ENCODE measurements around the gene ICA1.

ICA1 gene

GRCh38 chr7:8177109-8177933 lies 84.6 kb downstream of the ICA1 start:
- no peak for TF ChIP-seq CTCF (IDR thresholded peaks at IDR 0.05; ENCODE audit: poor library complexity, severe bottlenecking)
- no peaks in the 10 kb centered on the region for H3K9me3 ChIP-seq (ENCODE audit: severe bottlenecking)
- H3K27me3 ChIP-seq (ENCODE audit: insufficient read depth, poor library complexity, severe bottlenecking), result no peaks in the 10 kb centered on the region
- ATAC-seq (ENCODE audit: low read depth), result no peak
- H3K4me3 ChIP-seq (ENCODE audit: severe bottlenecking), result no peak overlapping the region
- no peaks in the 10 kb centered on the region for H3K36me3 ChIP-seq (ENCODE audit: low read depth)
- no peak overlapping the region for H3K27ac ChIP-seq (ENCODE audit: poor library complexity, severe bottlenecking)
- no peaks in the 10 kb centered on the region for H3K4me1 ChIP-seq (ENCODE audit: insufficient read depth, poor library complexity, severe bottlenecking)
- no peak for DNase-seq (ENCODE audit: low spot score)

- Histone ChIP-seq H3K36me3 (ENCODE audit: low read depth) (no peaks in the 10 kb centered on the region), H3K27ac (ENCODE audit: poor library complexity, severe bottlenecking) (no peak overlapping the region), H3K27me3 (ENCODE audit: insufficient read depth, poor library complexity, severe bottlenecking) (peaks cover 3% of the 10 kb centered on the region), H3K4me3 (ENCODE audit: severe bottlenecking) (no peak overlapping the region), H3K9me3 (ENCODE audit: severe bottlenecking) (no peaks in the 10 kb centered on the region), H3K4me1 (ENCODE audit: insufficient read depth, poor library complexity, severe bottlenecking) (no peaks in the 10 kb centered on the region)
- no peak for TF ChIP-seq CTCF (IDR thresholded peaks at IDR 0.05; ENCODE audit: poor library complexity, severe bottlenecking)
- no peak for DNase-seq (ENCODE audit: low spot score)
- ATAC-seq (ENCODE audit: low read depth), result no peak
Measured at GRCh38 chr7:8176370-8177081, 85.4 kb downstream of the ICA1 start.

GRCh38 chr7:8175929-8176369 lies 86.0 kb downstream of the ICA1 start:
- no peak for ATAC-seq (ENCODE audit: low read depth)
- peaks cover 9% of the 10 kb centered on the region for H3K27me3 ChIP-seq (ENCODE audit: insufficient read depth, poor library complexity, severe bottlenecking)
- H3K4me1 ChIP-seq (ENCODE audit: insufficient read depth, poor library complexity, severe bottlenecking), result no peaks in the 10 kb centered on the region
- H3K36me3 ChIP-seq (ENCODE audit: low read depth), result no peaks in the 10 kb centered on the region
- H3K27ac ChIP-seq (ENCODE audit: poor library complexity, severe bottlenecking), result no peak overlapping the region
- no peak for DNase-seq (ENCODE audit: low spot score)
- H3K4me3 ChIP-seq (ENCODE audit: severe bottlenecking), result no peak overlapping the region
- H3K9me3 ChIP-seq (ENCODE audit: severe bottlenecking), result no peaks in the 10 kb centered on the region
- TF ChIP-seq CTCF (IDR thresholded peaks at IDR 0.05; ENCODE audit: poor library complexity, severe bottlenecking), result no peak

GRCh38 chr7:8172372-8173354 lies 89.3 kb downstream of the ICA1 start:
- Histone ChIP-seq H3K4me3 (ENCODE audit: severe bottlenecking) (no peak overlapping the region), H3K36me3 (ENCODE audit: low read depth) (no peaks in the 10 kb centered on the region), H3K4me1 (ENCODE audit: insufficient read depth, poor library complexity, severe bottlenecking) (no peaks in the 10 kb centered on the region), H3K27ac (ENCODE audit: poor library complexity, severe bottlenecking) (no peak overlapping the region), H3K27me3 (ENCODE audit: insufficient read depth, poor library complexity, severe bottlenecking) (peaks cover 9% of the 10 kb centered on the region), H3K9me3 (ENCODE audit: severe bottlenecking) (no peaks in the 10 kb centered on the region)
- ATAC-seq (ENCODE audit: low read depth) (no peak), DNase-seq (ENCODE audit: low spot score) (no peak)
- no peak for TF ChIP-seq CTCF (IDR thresholded peaks at IDR 0.05; ENCODE audit: poor library complexity, severe bottlenecking)

All from RWPE2 (cell line).